ENCODE measurements around the gene ACAP2. TPM values are rescaled to one million over a fixed set of nuclear protein-coding genes. Genes with fewer than 3 reads are reported as not detected.
A peak's percentile ranks its signal among the peaks of the same experiment; 100 is the strongest.

The ACAP2 gene
- total and polyA plus RNA-seq, 12 donors = 4.5 to 54.3 (median 29.8) TPM

DNA sequence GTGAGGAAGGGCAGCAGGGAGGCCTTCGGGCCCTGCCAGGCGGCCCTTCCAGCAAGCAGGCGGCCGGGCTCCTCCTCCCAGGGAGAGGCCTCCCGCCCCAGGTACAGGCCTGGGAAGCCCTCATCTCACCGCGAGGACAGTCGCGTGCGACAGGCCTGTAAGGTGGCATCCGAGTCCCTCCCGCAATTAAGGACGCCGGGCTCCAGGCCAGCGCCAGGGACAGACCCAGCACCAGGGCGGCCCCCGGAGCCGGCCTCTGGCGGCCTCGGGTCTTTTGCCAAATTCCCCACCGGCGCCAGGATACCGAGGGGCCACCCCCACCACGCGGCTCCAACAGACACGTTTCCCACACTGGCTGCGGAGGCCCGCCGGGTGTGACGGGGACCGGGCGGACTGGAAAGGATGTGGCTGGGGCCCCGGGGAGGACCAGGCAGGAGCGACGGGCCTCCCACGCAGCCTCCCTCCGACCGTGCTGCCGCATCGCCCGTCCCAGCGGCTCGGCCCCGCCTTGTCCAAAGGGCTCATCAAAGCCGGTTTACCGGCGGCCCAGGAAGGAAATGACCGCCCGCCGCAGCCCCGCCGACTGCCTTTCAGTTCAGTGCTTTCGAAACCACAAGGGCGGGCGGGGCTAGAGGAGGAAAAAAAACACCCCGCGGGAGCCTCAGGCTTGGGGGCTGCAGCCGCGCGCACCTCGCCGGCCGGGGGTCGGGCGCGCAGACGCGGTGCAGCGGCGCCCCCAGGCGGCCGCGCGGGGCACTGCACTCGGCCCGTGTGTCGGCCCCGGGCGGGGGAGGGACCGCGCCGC is 183.1 kb downstream of the ACAP2 start:
- no peaks in the 10 kb centered on the region for H3K9me3 ChIP-seq (replicated peaks in 1 of 3)
- no peaks in the 10 kb centered on the region for H3K36me3 ChIP-seq (replicated peaks in 1 of 2)
- WGBS, 4 donors = 2% methylated on average over 78 to 82 of the region's 82 CpGs; no CpG with 5 or more reads in 2 of the 4 donors

DNA sequence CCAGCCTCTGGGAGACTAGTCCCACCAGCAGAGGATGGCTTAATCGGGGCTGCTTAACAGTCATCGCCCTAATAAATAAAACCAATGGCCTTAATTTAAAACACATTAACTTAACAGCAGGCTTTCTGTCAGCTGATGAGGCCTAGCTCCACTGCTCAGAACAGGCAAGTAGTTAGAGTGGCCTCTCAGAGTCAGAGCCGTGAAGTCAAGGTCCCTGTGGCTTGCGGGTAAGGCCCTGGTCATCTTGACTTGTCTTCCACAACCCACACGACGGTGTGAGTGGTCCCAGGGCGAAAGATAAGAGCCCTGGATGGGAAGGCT is 183.7 kb downstream of the ACAP2 start:
- Histone ChIP-seq H3K4me3 (peak overlapping the region in 2 of 4 donors; percentile 71 to 76), H3K27ac (peak overlapping the region in 4 of 5 donors; percentile 60 to 93 (median 80)), H3K36me3 (replicated peaks in 1 of 2) (no peaks in the 10 kb centered on the region), H3K9me3 (replicated peaks in 1 of 3) (no peaks in the 10 kb centered on the region), H3K27me3 (no peaks in the 10 kb centered on the region), H3K4me1 (replicated peaks in 1 of 2) (peaks cover 9 to 24% of the 10 kb centered on the region in 2 donors)
- DNase-seq = no peak
- TF ChIP-seq, protein P1, sequence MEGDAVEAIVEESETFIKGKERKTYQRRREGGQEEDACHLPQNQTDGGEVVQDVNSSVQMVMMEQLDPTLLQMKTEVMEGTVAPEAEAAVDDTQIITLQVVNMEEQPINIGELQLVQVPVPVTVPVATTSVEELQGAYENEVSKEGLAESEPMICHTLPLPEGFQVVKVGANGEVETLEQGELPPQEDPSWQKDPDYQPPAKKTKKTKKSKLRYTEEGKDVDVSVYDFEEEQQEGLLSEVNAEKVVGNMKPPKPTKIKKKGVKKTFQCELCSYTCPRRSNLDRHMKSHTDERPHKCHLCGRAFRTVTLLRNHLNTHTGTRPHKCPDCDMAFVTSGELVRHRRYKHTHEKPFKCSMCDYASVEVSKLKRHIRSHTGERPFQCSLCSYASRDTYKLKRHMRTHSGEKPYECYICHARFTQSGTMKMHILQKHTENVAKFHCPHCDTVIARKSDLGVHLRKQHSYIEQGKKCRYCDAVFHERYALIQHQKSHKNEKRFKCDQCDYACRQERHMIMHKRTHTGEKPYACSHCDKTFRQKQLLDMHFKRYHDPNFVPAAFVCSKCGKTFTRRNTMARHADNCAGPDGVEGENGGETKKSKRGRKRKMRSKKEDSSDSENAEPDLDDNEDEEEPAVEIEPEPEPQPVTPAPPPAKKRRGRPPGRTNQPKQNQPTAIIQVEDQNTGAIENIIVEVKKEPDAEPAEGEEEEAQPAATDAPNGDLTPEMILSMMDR (IDR thresholded peaks at IDR 0.05) = no peak
- TF ChIP-seq POLR2A (IDR thresholded peaks at IDR 0.05) = no peak
- intact Hi-C loops (cut with DNase I) = loop anchor here in 1 of 2 donors (10.0 kb wide), 1 partner anchor 144 kb away; no protein-coding TSS in a partner anchor
- WGBS, 4 donors = 42 to 72% (median 51%) methylated on average over 2 to 7 of the region's 7 CpGs

More for the DNA sequence above, 183.1 kb downstream of the ACAP2 start:
- peak overlapping the region in 3 of 4 donors; percentile 23 to 76 (median 71) for H3K4me3 ChIP-seq
- no peaks in the 10 kb centered on the region for H3K27me3 ChIP-seq
- intact Hi-C loops (cut with DNase I) = loop anchor here (2.0 to 10.0 kb wide), 3 partner anchors 145 to 583 kb away; no protein-coding TSS in a partner anchor
- peak; percentile 84 to 95 (median 89) for DNase-seq
- peak overlapping the region; percentile 52 to 93 (median 66) for H3K27ac ChIP-seq
- peak; percentile 31 to 66 for TF ChIP-seq POLR2A (IDR thresholded peaks at IDR 0.05)
- TF ChIP-seq, protein P1 (IDR thresholded peaks at IDR 0.05) = peak in 4 of 6 experiments; percentile 21 to 100 (median 92)
- peaks cover 9 to 24% of the 10 kb centered on the region in 2 donors for H3K4me1 ChIP-seq (replicated peaks in 1 of 2)

DNA sequence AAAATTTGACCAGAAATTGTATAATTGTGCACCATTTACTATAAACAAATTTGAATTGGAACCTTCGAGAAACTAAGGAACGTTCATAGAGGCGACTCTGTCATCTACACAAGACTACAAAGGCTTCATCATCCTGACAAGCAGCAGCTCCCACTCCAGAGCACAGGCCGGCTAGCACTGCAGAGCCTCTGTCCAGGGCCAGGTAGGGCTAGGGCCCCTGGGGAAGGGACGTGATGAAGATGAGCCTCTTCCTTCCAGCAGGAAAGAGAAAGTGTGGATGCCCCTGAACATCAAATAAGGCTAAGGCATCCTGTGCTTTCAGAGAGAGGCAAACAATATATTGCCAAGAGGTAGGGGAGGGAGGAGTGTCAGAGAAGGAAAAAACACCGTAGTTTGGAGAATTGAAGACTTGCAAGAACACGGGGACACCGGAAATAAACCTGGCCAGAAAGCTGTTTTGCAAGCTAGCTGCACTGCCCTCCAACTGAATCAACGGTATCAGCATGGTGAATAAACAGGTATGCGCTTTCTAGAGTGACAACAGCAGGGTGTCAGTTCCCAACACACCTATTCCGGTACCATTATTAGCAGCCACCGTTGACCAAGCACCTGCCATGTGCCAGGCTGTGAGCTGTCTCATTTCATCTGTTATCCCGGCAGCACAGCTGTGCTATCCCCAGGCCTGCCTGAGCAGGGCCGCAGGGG is 184.2 kb downstream of the ACAP2 start:
- Histone ChIP-seq H3K4me1 (replicated peaks in 1 of 2) (peaks cover 9 to 26% of the 10 kb centered on the region in 2 donors), H3K9me3 (replicated peaks in 1 of 3) (no peaks in the 10 kb centered on the region), H3K4me3 (no peak overlapping the region), H3K27ac (peak overlapping the region in 3 of 5 donors; percentile 66 to 93 (median 93)), H3K27me3 (no peaks in the 10 kb centered on the region), H3K36me3 (replicated peaks in 1 of 2) (no peaks in the 10 kb centered on the region)
- peak in 1 of 7 donors; percentile 38 for DNase-seq
- TF ChIP-seq, protein P1 (IDR thresholded peaks at IDR 0.05) = no peak
- no peak for TF ChIP-seq POLR2A (IDR thresholded peaks at IDR 0.05)
- WGBS, 4 donors = 73 to 83% (median 78%) methylated on average over 11 to 14 of the region's 14 CpGs
- intact Hi-C loops (cut with DNase I) = loop anchor here in 1 of 2 donors (10.0 kb wide), 1 partner anchor 144 kb away; no protein-coding TSS in a partner anchor
